BE2C (cell line): ENCODE measurements around the gene RGL1.

ENCODE experiments used
- DNase-seq: peaks from one replicate; pipeline ENCODE4 v3.0.0-alpha.2; 2020
- H3K27me3 ChIP-seq: fragments of 250-450 bp; sonication (Bioruptor Pico); 2 replicates; pipeline ENCODE4 v1.5.1; 2020; ENCODE audit warnings: mild to moderate bottlenecking
- H3K36me3 ChIP-seq: fragments of 250-450 bp; sonication (Bioruptor Pico); 2 replicates; pipeline ENCODE4 v1.5.1; 2020; ENCODE audit warnings: mild to moderate bottlenecking
- H3K4me1 ChIP-seq: fragments of 250-450 bp; sonication (Bioruptor Pico); 2 replicates; pipeline ENCODE4 v1.5.1; 2020
- H3K4me3 ChIP-seq: 2 replicates; pipeline ENCODE4 v1.5.1; 2011; ENCODE audit warnings: low read depth, low read length
- H3K9me3 ChIP-seq: fragments of 250-450 bp; sonication (Bioruptor Pico); 2 replicates; pipeline ENCODE4 v1.5.1; 2020
- CTCF ChIP-seq: IDR thresholded peaks from 2 replicates; pipeline ENCODE4 v1.5.1; 2012; ENCODE audit warnings: mild to moderate bottlenecking, low read depth, low read length

The RGL1 gene

GRCh38 chr1:183859119-183859518 lies 54.2 kb downstream of the RGL1 start:
- no peaks in the 10 kb centered on the region for H3K36me3 ChIP-seq
- no peak overlapping the region for H3K4me3 ChIP-seq
- TF ChIP-seq CTCF, result no peak
- no peak for DNase-seq
- no peaks in the 10 kb centered on the region for H3K4me1 ChIP-seq
- H3K27me3 ChIP-seq, result no peaks in the 10 kb centered on the region
- no peaks in the 10 kb centered on the region; the same call in 1 of the 2 replicates for H3K9me3 ChIP-seq

- H3K4me1 ChIP-seq, result no peaks in the 10 kb centered on the region
- no peak for TF ChIP-seq CTCF
- H3K27me3 ChIP-seq, result no peaks in the 10 kb centered on the region
- no peak overlapping the region for H3K4me3 ChIP-seq
- H3K36me3 ChIP-seq, result no peaks in the 10 kb centered on the region
- no peak for DNase-seq
- H3K9me3 ChIP-seq, result no peaks in the 10 kb centered on the region; the same call in 1 of the 2 replicates
Observed at GRCh38 chr1:183859831-183860230, 54.9 kb downstream of the RGL1 start.

GRCh38 chr1:183862967-183863366 lies 58.0 kb downstream of the RGL1 start:
- Histone ChIP-seq H3K9me3 (no peaks in the 10 kb centered on the region), H3K27me3 (no peaks in the 10 kb centered on the region), H3K36me3 (no peaks in the 10 kb centered on the region), H3K4me3 (no peak overlapping the region), H3K4me1 (no peaks in the 10 kb centered on the region)
- no peak for DNase-seq
- no peak for TF ChIP-seq CTCF

GRCh38 chr1:183863852-183864251 lies 58.9 kb downstream of the RGL1 start:
- no peak for TF ChIP-seq CTCF
- Histone ChIP-seq H3K4me3 (no peak overlapping the region), H3K4me1 (no peaks in the 10 kb centered on the region), H3K9me3 (no peaks in the 10 kb centered on the region), H3K36me3 (no peaks in the 10 kb centered on the region), H3K27me3 (no peaks in the 10 kb centered on the region)
- no peak for DNase-seq

- H3K4me1 ChIP-seq, result no peaks in the 10 kb centered on the region
- no peak overlapping the region for H3K4me3 ChIP-seq
- no peaks in the 10 kb centered on the region for H3K9me3 ChIP-seq
- peak; percentile 41 for DNase-seq
- no peaks in the 10 kb centered on the region for H3K27me3 ChIP-seq
- no peaks in the 10 kb centered on the region for H3K36me3 ChIP-seq
- no peak for TF ChIP-seq CTCF
Observed at GRCh38 chr1:183864611-183865010, 59.7 kb downstream of the RGL1 start.

- Histone ChIP-seq H3K4me3 (no peak overlapping the region), H3K9me3 (no peaks in the 10 kb centered on the region), H3K4me1 (no peaks in the 10 kb centered on the region), H3K36me3 (no peaks in the 10 kb centered on the region), H3K27me3 (no peaks in the 10 kb centered on the region)
- DNase-seq, result no peak
- no peak for TF ChIP-seq CTCF
Observed at GRCh38 chr1:183869230-183869629, 64.3 kb downstream of the RGL1 start.
